K562 (cell line): ENCODE results near the gene PLA1A. TPM values are rescaled to one million over a fixed set of nuclear protein-coding genes. Genes with fewer than 3 reads are reported as not detected.
A peak's percentile ranks its signal among the peaks of the same experiment; 100 is the strongest.

Experiments
- BDP1 ChIP-seq: IDR thresholded peaks from 3 replicates; pipeline ENCODE4 v1.6.1; 2011; ENCODE audit not compliant: insufficient read length, insufficient read depth
- CCAR2 ChIP-seq: fragments of 200-400 bp; formaldehyde crosslinking; IDR thresholded peaks from 2 replicates; pipeline ENCODE4 v1.6.1; 2017; ENCODE audit warnings: mild to moderate bottlenecking, low read depth, low read length
- NBN ChIP-seq: fragments of 450-650 bp; IDR thresholded peaks from 2 replicates; pipeline ENCODE4 v1.6.1; 2016; ENCODE audit warnings: low read depth, mild to moderate bottlenecking
- polyA plus RNA-seq, 8 experiments: library from polyadenylated mRNA; depleted of rRNA in 4 of 8; stranded (reverse) in 5 of 8; unstranded in 3 of 8; fragments of >200 nt; fragmentation: Nextera tagmentation in 2 of 8; fragmentation: Illumina TruSeq in 1 of 8; extraction: Ambion mirVana in 2 of 8; extraction: Trizol in 1 of 8; gene quantifications; 2 replicates each; pipeline versions ENCODE4 v1.2.1 to v1.2.3, GENCODE V29; 2011 to 2014; ENCODE audit warnings: inconsistent platforms in 1 of 8, missing spikeins in 1 of 8
- total RNA-seq, 7 experiments: library from RNA; depleted of rRNA in 6 of 7; stranded (reverse); fragments of >200 nt in 6 of 7; fragmentation: Illumina TruSeq in 2 of 7; extraction: Trizol in 2 of 7; gene quantifications; 2 replicates each; pipeline versions ENCODE4 v1.2.1 to v1.2.3, GENCODE V29; 2011 to 2021; ENCODE audit warnings: low replicate concordance in 1 of 7
- TF ChIP-seq, protein P1 (sequence below): IDR thresholded peaks from 2 replicates; pipeline ENCODE4 v1.6.1; 2014; ENCODE audit warnings: antibody characterized with exemption
- TF ChIP-seq, protein P2 (sequence below): fragments of 450-650 bp; formaldehyde crosslinking; IDR thresholded peaks from 2 replicates; pipeline ENCODE4 v1.4.0; 2020; ENCODE audit warnings: mild to moderate bottlenecking, moderate library complexity
- TF ChIP-seq, protein P3 (sequence below): fragments of 450-650 bp; IDR thresholded peaks from one replicate; pipeline ENCODE4 v1.6.1; 2018; ENCODE audit warnings: mild to moderate bottlenecking, moderate library complexity; ENCODE audit not compliant: partially characterized antibody
- TF ChIP-seq, protein P4 (sequence below): sonication (generic); formaldehyde crosslinking; IDR thresholded peaks from 2 replicates; pipeline ENCODE4 v1.8.0; 2022; ENCODE audit warnings: mild to moderate bottlenecking, missing genetic modification reagents

The PLA1A gene
- total and polyA plus RNA-seq, 9 of the 15 experiments (the other 6 are each of a cell fraction or from before 2014, with no cell fraction given): not detected

DNA sequence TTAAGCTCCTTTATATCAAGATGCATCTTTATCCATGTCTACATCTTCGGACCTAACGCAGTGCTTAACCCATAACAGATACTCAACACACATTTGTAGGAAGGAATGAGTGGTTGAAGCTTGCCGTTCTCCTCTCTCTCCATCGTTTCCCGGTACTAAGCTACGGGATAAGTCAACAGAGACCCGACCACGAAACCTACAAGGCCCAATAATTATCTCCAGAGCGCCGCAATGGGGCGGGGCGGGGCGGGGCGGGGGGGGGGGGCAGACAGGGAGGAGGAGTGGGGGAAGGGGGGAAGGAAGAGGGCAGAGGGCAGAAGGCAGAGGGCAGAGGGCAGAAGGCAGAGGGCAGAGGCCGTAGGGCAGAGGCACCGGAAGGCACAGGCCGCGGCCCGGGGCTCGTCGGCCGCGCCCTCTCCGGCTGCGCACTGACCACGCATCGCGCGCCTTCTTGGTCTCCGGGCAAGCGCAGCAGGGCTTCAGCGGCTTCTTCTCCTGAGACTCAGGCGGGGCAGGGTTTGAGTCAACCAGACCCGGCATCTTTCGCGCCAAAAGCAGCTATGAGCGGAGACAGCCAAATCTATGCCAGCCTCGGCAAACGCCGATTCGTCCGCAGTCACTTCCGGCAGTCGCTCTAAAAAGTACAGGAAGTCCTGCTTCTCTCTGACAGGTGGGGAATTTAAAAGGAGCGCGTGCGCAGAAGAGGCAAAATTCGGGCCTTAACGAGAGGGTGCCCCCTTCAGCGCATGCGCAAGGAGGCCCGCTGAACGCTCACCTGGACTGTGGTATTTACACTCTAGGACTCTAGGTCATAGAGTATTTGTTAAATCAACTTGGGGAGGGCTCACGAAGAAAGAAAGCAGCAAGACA is 79.3 kb downstream of the PLA1A start, which contains the start of gene COX17 (continued):
- TF ChIP-seq, protein P1, sequence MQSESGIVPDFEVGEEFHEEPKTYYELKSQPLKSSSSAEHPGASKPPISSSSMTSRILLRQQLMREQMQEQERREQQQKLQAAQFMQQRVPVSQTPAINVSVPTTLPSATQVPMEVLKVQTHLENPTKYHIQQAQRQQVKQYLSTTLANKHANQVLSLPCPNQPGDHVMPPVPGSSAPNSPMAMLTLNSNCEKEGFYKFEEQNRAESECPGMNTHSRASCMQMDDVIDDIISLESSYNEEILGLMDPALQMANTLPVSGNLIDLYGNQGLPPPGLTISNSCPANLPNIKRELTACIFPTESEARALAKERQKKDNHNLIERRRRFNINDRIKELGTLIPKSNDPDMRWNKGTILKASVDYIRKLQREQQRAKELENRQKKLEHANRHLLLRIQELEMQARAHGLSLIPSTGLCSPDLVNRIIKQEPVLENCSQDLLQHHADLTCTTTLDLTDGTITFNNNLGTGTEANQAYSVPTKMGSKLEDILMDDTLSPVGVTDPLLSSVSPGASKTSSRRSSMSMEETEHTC: no peak
- no peak for TF ChIP-seq NBN
- TF ChIP-seq, protein P2, sequence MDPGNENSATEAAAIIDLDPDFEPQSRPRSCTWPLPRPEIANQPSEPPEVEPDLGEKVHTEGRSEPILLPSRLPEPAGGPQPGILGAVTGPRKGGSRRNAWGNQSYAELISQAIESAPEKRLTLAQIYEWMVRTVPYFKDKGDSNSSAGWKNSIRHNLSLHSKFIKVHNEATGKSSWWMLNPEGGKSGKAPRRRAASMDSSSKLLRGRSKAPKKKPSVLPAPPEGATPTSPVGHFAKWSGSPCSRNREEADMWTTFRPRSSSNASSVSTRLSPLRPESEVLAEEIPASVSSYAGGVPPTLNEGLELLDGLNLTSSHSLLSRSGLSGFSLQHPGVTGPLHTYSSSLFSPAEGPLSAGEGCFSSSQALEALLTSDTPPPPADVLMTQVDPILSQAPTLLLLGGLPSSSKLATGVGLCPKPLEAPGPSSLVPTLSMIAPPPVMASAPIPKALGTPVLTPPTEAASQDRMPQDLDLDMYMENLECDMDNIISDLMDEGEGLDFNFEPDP (CRISPR knock-in tag): no peak
- TF ChIP-seq BDP1: no peak
- TF ChIP-seq, protein P3, sequence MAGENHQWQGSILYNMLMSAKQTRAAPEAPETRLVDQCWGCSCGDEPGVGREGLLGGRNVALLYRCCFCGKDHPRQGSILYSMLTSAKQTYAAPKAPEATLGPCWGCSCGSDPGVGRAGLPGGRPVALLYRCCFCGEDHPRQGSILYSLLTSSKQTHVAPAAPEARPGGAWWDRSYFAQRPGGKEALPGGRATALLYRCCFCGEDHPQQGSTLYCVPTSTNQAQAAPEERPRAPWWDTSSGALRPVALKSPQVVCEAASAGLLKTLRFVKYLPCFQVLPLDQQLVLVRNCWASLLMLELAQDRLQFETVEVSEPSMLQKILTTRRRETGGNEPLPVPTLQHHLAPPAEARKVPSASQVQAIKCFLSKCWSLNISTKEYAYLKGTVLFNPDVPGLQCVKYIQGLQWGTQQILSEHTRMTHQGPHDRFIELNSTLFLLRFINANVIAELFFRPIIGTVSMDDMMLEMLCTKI: no peak
- no peak for TF ChIP-seq CCAR2
- TF ChIP-seq, protein P4, sequence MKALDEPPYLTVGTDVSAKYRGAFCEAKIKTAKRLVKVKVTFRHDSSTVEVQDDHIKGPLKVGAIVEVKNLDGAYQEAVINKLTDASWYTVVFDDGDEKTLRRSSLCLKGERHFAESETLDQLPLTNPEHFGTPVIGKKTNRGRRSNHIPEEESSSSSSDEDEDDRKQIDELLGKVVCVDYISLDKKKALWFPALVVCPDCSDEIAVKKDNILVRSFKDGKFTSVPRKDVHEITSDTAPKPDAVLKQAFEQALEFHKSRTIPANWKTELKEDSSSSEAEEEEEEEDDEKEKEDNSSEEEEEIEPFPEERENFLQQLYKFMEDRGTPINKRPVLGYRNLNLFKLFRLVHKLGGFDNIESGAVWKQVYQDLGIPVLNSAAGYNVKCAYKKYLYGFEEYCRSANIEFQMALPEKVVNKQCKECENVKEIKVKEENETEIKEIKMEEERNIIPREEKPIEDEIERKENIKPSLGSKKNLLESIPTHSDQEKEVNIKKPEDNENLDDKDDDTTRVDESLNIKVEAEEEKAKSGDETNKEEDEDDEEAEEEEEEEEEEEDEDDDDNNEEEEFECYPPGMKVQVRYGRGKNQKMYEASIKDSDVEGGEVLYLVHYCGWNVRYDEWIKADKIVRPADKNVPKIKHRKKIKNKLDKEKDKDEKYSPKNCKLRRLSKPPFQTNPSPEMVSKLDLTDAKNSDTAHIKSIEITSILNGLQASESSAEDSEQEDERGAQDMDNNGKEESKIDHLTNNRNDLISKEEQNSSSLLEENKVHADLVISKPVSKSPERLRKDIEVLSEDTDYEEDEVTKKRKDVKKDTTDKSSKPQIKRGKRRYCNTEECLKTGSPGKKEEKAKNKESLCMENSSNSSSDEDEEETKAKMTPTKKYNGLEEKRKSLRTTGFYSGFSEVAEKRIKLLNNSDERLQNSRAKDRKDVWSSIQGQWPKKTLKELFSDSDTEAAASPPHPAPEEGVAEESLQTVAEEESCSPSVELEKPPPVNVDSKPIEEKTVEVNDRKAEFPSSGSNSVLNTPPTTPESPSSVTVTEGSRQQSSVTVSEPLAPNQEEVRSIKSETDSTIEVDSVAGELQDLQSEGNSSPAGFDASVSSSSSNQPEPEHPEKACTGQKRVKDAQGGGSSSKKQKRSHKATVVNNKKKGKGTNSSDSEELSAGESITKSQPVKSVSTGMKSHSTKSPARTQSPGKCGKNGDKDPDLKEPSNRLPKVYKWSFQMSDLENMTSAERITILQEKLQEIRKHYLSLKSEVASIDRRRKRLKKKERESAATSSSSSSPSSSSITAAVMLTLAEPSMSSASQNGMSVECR: peak; percentile 64; the same call in 1 of the 2 replicates
